MM.1S (cell line): ENCODE results near the gene TUBGCP3.

Experiments
- DNase-seq: peaks from one replicate; pipeline ENCODE4 v3.0.0-alpha.2; 2015
- H2AFZ ChIP-seq: fragments of 300-600 bp; sonication (generic); 2 replicates; pipeline ENCODE4 v1.6.0; 2016; ENCODE audit warnings: antibody characterized with exemption, low read length
- H3F3A ChIP-seq: fragments of 300-600 bp; sonication (generic); 2 replicates; pipeline ENCODE4 v1.6.1; 2016; ENCODE audit warnings: mild to moderate bottlenecking, antibody characterized with exemption, low read length, moderate library complexity, mixed read lengths; ENCODE audit not compliant: insufficient read depth
- H3K27ac ChIP-seq: fragments of 300-600 bp; sonication (generic); 2 replicates; pipeline ENCODE4 v1.5.1; 2016; ENCODE audit warnings: mild to moderate bottlenecking, low read length
- H3K27me3 ChIP-seq: fragments of 300-600 bp; sonication (generic); replicated peaks from 2 replicates; pipeline ENCODE4 v1.6.0; 2016; ENCODE audit warnings: low read length; ENCODE audit not compliant: insufficient read depth
- H3K36me3 ChIP-seq: fragments of 300-600 bp; sonication (generic); replicated peaks from 2 replicates; pipeline ENCODE4 v1.6.1; 2016; ENCODE audit warnings: mild to moderate bottlenecking, low read length, mixed read lengths; ENCODE audit not compliant: insufficient read depth
- H3K4me1 ChIP-seq: fragments of 300-600 bp; sonication (generic); 2 replicates; pipeline ENCODE4 v1.6.1; 2016; ENCODE audit warnings: low read length, mixed read lengths
- H3K4me2 ChIP-seq: fragments of 300-600 bp; sonication (generic); 2 replicates; pipeline ENCODE4 v1.6.0; 2016; ENCODE audit warnings: low read depth, low read length
- H3K4me3 ChIP-seq: fragments of 300-600 bp; sonication (generic); 2 replicates; pipeline ENCODE4 v1.5.1; 2016; ENCODE audit warnings: low read length, mixed read lengths
- H3K79me2 ChIP-seq: fragments of 300-600 bp; sonication (generic); 2 replicates; pipeline ENCODE4 v1.6.1; 2016; ENCODE audit warnings: mixed run types, low read length, mixed read lengths
- H3K9ac ChIP-seq: fragments of 300-600 bp; sonication (generic); 2 replicates; pipeline ENCODE4 v1.6.1; 2016; ENCODE audit warnings: low read length, mixed read lengths
- H3K9me2 ChIP-seq: fragments of 300-600 bp; sonication (generic); replicated peaks from 2 replicates; pipeline ENCODE4 v1.6.1; 2016; ENCODE audit warnings: mild to moderate bottlenecking, low read length, mixed read lengths; ENCODE audit not compliant: insufficient read depth
- H3K9me3 ChIP-seq: fragments of 300-600 bp; sonication (generic); replicated peaks from 2 replicates; pipeline ENCODE4 v1.6.1; 2016; ENCODE audit warnings: mild to moderate bottlenecking, low read length, mixed read lengths; ENCODE audit not compliant: insufficient read depth
- H4K20me1 ChIP-seq: fragments of 300-600 bp; sonication (generic); 2 replicates; pipeline ENCODE4 v1.6.1; 2016; ENCODE audit warnings: mild to moderate bottlenecking, low read length, moderate library complexity, mixed read lengths; ENCODE audit not compliant: insufficient read depth
- CTCF ChIP-seq: fragments of 300-600 bp; sonication (generic); IDR thresholded peaks from 2 replicates; pipeline ENCODE4 v1.5.1; 2016; ENCODE audit warnings: antibody characterized with exemption, low read length, mixed read lengths
- EZH2 ChIP-seq: fragments of 300-600 bp; sonication (generic); optimal IDR thresholded peaks from 2 replicates; pipeline ENCODE3; 2017; ENCODE audit warnings: low read depth, mild to moderate bottlenecking, antibody characterized with exemption, low read length, mixed read lengths
- EZH2phosphoT487 ChIP-seq: fragments of 300-600 bp; sonication (generic); IDR thresholded peaks from 2 replicates; pipeline ENCODE4 v1.6.1; 2018; ENCODE audit warnings: antibody characterized with exemption, low read length

TUBGCP3 gene

GRCh38 chr13:112526146-112526853, 61.7 kb downstream of the TUBGCP3 start:
- Histone ChIP-seq H2AFZ (no peak overlapping the region), H3K4me2 (no peak overlapping the region), H3K9ac (no peak overlapping the region), H3F3A (no peaks in the 10 kb centered on the region), H3K4me3 (no peak overlapping the region), H4K20me1 (no peaks in the 10 kb centered on the region), H3K9me3 (no peaks in the 10 kb centered on the region), H3K9me2 (no peaks in the 10 kb centered on the region), H3K27ac (no peak overlapping the region), H3K79me2 (no peaks in the 10 kb centered on the region), H3K27me3 (no peaks in the 10 kb centered on the region), H3K4me1 (no peaks in the 10 kb centered on the region), H3K36me3 (no peaks in the 10 kb centered on the region)
- no peak for TF ChIP-seq CTCF
- TF ChIP-seq EZH2, result no peak
- TF ChIP-seq EZH2phosphoT487, result no peak
- DNase-seq, result no peak

- H3F3A ChIP-seq, result no peaks in the 10 kb centered on the region
Observed at GRCh38 chr13:112525356-112525945, 62.5 kb downstream of the TUBGCP3 start.

GRCh38 chr13:112522578-112522977, 65.4 kb downstream of the TUBGCP3 start:
- Histone ChIP-seq H3K4me2 (no peak overlapping the region), H3K36me3 (no peaks in the 10 kb centered on the region), H3K9me2 (no peaks in the 10 kb centered on the region), H3K4me3 (no peak overlapping the region), H3K27ac (no peak overlapping the region), H2AFZ (no peak overlapping the region), H3K9me3 (no peaks in the 10 kb centered on the region), H3F3A (no peaks in the 10 kb centered on the region), H4K20me1 (no peaks in the 10 kb centered on the region), H3K9ac (no peak overlapping the region), H3K27me3 (no peaks in the 10 kb centered on the region), H3K4me1 (no peaks in the 10 kb centered on the region), H3K79me2 (no peaks in the 10 kb centered on the region)
- no peak for TF ChIP-seq EZH2
- TF ChIP-seq CTCF, result no peak
- TF ChIP-seq EZH2phosphoT487, result no peak
- DNase-seq, result no peak

More at GRCh38 chr13:112525356-112525945, 62.5 kb downstream of the TUBGCP3 start:
- Histone ChIP-seq H3K9me2 (no peaks in the 10 kb centered on the region), H3K27me3 (no peaks in the 10 kb centered on the region), H3K4me3 (no peak overlapping the region), H2AFZ (no peak overlapping the region), H4K20me1 (no peaks in the 10 kb centered on the region), H3K36me3 (no peaks in the 10 kb centered on the region), H3K4me1 (no peaks in the 10 kb centered on the region), H3K9me3 (no peaks in the 10 kb centered on the region), H3K79me2 (no peaks in the 10 kb centered on the region), H3K9ac (no peak overlapping the region), H3K27ac (no peak overlapping the region), H3K4me2 (no peak overlapping the region)
- DNase-seq, result no peak
- TF ChIP-seq EZH2phosphoT487, result no peak
- TF ChIP-seq CTCF, result no peak
- TF ChIP-seq EZH2, result no peak
